ENCODE measurements around the gene KIF3A.

The KIF3A gene

GRCh38 chr5:132679717-132680380, 57.5 kb downstream of the KIF3A start:
- in situ Hi-C loops (cut with MboI; ENCODE audit: low sequenced_read_pairs), result no loop called here

GRCh38 chr5:132679166-132679565, 58.2 kb downstream of the KIF3A start:
- in situ Hi-C loops (cut with MboI; ENCODE audit: low sequenced_read_pairs), result no loop called here

GRCh38 chr5:132678735-132679134, 58.6 kb downstream of the KIF3A start:
- in situ Hi-C loops (cut with MboI; ENCODE audit: low sequenced_read_pairs), result no loop called here

- in situ Hi-C loops (cut with MboI; ENCODE audit: low sequenced_read_pairs), result no loop called here
Observed at GRCh38 chr5:132677682-132678400, 59.5 kb downstream of the KIF3A start.

- in situ Hi-C loops (cut with MboI; ENCODE audit: low sequenced_read_pairs), result no loop called here
Observed at GRCh38 chr5:132677191-132677590, 60.2 kb downstream of the KIF3A start.

- in situ Hi-C loops (cut with MboI; ENCODE audit: low sequenced_read_pairs), result no loop called here
Observed at GRCh38 chr5:132675936-132676689, 61.2 kb downstream of the KIF3A start.

GRCh38 chr5:132674671-132675506, 62.5 kb downstream of the KIF3A start:
- in situ Hi-C loops (cut with MboI; ENCODE audit: low sequenced_read_pairs), result no loop called here

GRCh38 chr5:132673939-132674630, 63.3 kb downstream of the KIF3A start, which contains the start of gene IL4:
Gene IL4, plus strand, starts transcription at chr5:132673989. Its CDS starts 62 bp downstream, at chr5:132674051.
- in situ Hi-C loops (cut with MboI; ENCODE audit: low sequenced_read_pairs), result no loop called here

- in situ Hi-C loops (cut with MboI; ENCODE audit: low sequenced_read_pairs), result no loop called here
Observed at GRCh38 chr5:132673488-132673887, 63.9 kb downstream of the KIF3A start.

GRCh38 chr5:132671000-132671399, 66.3 kb downstream of the KIF3A start:
- in situ Hi-C loops (cut with MboI; ENCODE audit: low sequenced_read_pairs), result no loop called here

GRCh38 chr5:132669966-132670882, 67.1 kb downstream of the KIF3A start:
- in situ Hi-C loops (cut with MboI; ENCODE audit: low sequenced_read_pairs), result no loop called here

GRCh38 chr5:132669455-132669820, 67.9 kb downstream of the KIF3A start:
- in situ Hi-C loops (cut with MboI; ENCODE audit: low sequenced_read_pairs), result no loop called here

- in situ Hi-C loops (cut with MboI; ENCODE audit: low sequenced_read_pairs), result no loop called here
Observed at GRCh38 chr5:132668706-132669454, 68.5 kb downstream of the KIF3A start.

GRCh38 chr5:132667761-132668705, 69.3 kb downstream of the KIF3A start:
- in situ Hi-C loops (cut with MboI; ENCODE audit: low sequenced_read_pairs), result no loop called here

- in situ Hi-C loops (cut with MboI; ENCODE audit: low sequenced_read_pairs), result no loop called here
Observed at GRCh38 chr5:132667309-132667708, 70.0 kb downstream of the KIF3A start.

- in situ Hi-C loops (cut with MboI; ENCODE audit: low sequenced_read_pairs), result no loop called here
Observed at GRCh38 chr5:132666310-132667123, 70.8 kb downstream of the KIF3A start.

Measured in HL-60/S4 treated with phorbol 12-myristate 13-acetate at 8.2 ng/mL for 4 days and 3 days (cell line).